ENCODE data around the gene PANK1. TPM values are rescaled to one million over a fixed set of nuclear protein-coding genes. Genes with fewer than 3 reads are reported as not detected.

Gene PANK1
- polyA plus RNA-seq, 2 of the 4 experiments (the other 2 are of a cell fraction) = 6.7 to 9.0 TPM

DNA sequence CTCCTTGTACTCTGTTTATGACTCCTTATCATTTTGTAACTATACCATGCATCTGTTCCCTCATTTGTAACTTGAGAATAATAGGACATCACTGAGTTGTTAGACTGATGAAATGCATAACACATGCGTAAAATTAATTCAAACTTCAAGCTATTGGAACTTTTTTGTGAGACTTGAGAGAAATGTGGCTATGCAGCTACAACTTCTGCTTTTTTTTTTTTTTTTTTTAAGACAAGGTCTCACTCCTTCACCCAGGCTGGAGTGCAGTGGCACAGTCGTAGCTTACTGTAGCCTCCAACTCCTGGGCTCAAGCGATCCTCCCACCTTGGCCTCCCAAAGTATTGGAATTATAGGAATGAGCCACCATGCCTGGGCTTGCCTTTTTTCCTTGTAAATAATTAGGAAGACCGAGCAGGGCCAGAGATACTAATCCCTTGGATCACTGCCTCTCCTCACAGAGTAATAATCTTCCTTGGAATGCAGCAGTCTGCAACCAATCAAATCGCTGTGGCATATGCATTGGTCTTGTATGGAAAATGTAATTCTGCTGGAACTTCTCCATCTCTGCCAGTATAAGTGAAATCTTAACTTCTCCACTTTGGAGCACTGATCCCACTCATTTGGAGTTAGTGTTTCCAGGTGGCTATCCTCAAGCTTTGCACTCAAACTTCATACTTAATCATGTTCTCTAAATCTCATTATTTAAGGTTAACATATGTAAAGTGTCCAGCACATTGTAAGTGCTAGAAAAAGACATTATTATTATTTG is 2.0 kb upstream of the PANK1 start:
- no peak for TF ChIP-seq NFE2L2 (conservative IDR thresholded peaks at IDR 0.05; ENCODE audit: low read length)
- TF ChIP-seq ESRRA (IDR thresholded peaks at IDR 0.05; ENCODE audit: borderline replicate concordance, low read length) = no peak
- TF ChIP-seq MYC (IDR thresholded peaks at IDR 0.05; ENCODE audit: borderline replicate concordance, low read length) = no peak
- TF ChIP-seq, protein P1, sequence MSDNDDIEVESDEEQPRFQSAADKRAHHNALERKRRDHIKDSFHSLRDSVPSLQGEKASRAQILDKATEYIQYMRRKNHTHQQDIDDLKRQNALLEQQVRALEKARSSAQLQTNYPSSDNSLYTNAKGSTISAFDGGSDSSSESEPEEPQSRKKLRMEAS (IDR thresholded peaks at IDR 0.05) = no peak
- TF ChIP-seq EHF (CRISPR knock-in tag; IDR thresholded peaks at IDR 0.05) = no peak
- WGBS (ENCODE audit: missing lambda C conversion rate) = 86% methylated on average over 5 of the region's 5 CpGs
- ChIA-PET POLR2A (interaction anchor here (1.1 kb wide), 1 partner anchor 54 kb away, joined by 3 read pairs; the partner anchor contains the start of gene KIF20B), CTCF (interaction anchor here (1.1 to 1.7 kb wide), 2 partner anchors 48 to 1211 kb away, joined by 3 read pairs; partner anchors contain the start of gene HTR7)
- ATAC-seq (no peak), FAIRE-seq (no peak), DNase-seq (ENCODE audit: low read depth in 1 of 2, low spot score in 1 of 2) (no peak)
- Histone ChIP-seq H3K4me1 (peaks cover 16% of the 10 kb centered on the region), H3K9me3 (no peaks in the 10 kb centered on the region; the same call in 2 of the 3 replicates), H3K4me2 (no peak overlapping the region), H3K4me3 (no peak overlapping the region), H3K27ac (no peak overlapping the region)

DNA sequence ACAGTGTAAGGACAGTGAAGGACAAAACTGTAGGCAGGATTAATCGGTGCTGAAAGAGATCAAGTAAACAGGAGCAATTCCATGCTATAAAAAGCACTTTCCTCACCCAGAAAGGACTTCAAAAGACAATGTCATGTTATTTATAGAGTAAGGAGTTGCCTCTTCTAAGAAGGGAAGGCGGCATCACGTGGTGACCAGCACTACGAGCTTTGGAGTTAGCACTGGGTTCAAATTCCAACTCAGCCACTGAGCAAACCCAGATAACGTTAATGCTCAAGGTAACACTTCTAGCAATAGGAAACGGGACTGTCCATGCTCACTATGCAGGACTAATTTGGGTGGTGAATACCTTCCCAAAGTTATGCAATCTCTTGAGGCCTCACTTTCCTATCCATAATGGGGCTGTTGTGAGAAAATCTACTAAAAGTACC is 715 bp upstream of the PANK1 start:
- FAIRE-seq = no peak
- ChIA-PET POLR2A (interaction anchor here (1.0 kb wide), 1 partner anchor 56 kb away, joined by 4 read pairs; the partner anchor contains the start of gene KIF20B), CTCF (interaction anchor here (1.1 kb wide), 1 partner anchor 1212 kb away, joined by 3 read pairs; the partner anchor contains the start of gene HTR7)
- peak overlapping the region; percentile 97 for H3K27ac ChIP-seq
- no peak for DNase-seq (ENCODE audit: low read depth in 1 of 2, low spot score in 1 of 2)
- peak overlapping the region; percentile 90 for H3K4me2 ChIP-seq
- H3K4me3 ChIP-seq = peak overlapping the region; percentile 77
- WGBS (ENCODE audit: missing lambda C conversion rate) = 60% methylated on average over 6 of the region's 6 CpGs
- ATAC-seq = no peak; a peak in 1 of 6 replicates
- H3K9me3 ChIP-seq = no peaks in the 10 kb centered on the region; the same call in 2 of the 3 replicates
- no peak for TF ChIP-seq JUN (IDR thresholded peaks at IDR 0.05)
- peak; percentile 27 to 37; a peak in 1 of 4 replicates for TF ChIP-seq CEBPB (IDR thresholded peaks at IDR 0.05)
- H3K4me1 ChIP-seq = peaks cover 16% of the 10 kb centered on the region

DNA sequence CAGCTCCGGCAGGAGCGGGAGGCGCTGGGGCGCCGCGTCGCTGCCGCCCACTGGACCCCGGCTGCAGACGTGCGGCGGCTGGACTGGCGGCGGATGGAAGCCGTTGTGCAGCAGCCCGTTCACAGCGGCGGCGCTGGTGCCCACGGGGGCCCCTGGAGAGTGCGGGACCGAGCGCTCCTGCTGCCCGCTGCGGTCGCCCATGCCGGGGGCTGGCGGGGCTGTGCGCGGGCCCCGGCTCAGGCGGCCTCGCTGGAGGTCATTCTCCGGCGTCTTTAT is 413 bp downstream of the PANK1 start:
- POLR2A ChIA-PET = no interaction called here
- FAIRE-seq = no peak
- Histone ChIP-seq H3K4me2 (peak overlapping the region; percentile 90), H3K4me3 (peak overlapping the region; percentile 77), H3K9me3 (no peaks in the 10 kb centered on the region; the same call in 2 of the 3 replicates), H3K4me1 (peaks cover 16% of the 10 kb centered on the region), H3K27ac (peak overlapping the region; percentile 97)
- peak in 1 of 2 experiments; percentile 27 for DNase-seq (ENCODE audit: low read depth in 1 of 2, low spot score in 1 of 2)
- WGBS (ENCODE audit: missing lambda C conversion rate) = 0% methylated on average over 17 of the region's 35 CpGs
- peak; percentile 72 to 75 for ATAC-seq
- CTCF ChIA-PET = interaction anchor here (1.5 kb wide), 1 partner anchor 19 kb away, joined by 5 read pairs; no protein-coding TSS in a partner anchor
- TF ChIP-seq EP300 (IDR thresholded peaks at IDR 0.05) = no peak
- no peak for TF ChIP-seq BHLHE40 (IDR thresholded peaks at IDR 0.05; ENCODE audit: low read depth, low read length)

DNA sequence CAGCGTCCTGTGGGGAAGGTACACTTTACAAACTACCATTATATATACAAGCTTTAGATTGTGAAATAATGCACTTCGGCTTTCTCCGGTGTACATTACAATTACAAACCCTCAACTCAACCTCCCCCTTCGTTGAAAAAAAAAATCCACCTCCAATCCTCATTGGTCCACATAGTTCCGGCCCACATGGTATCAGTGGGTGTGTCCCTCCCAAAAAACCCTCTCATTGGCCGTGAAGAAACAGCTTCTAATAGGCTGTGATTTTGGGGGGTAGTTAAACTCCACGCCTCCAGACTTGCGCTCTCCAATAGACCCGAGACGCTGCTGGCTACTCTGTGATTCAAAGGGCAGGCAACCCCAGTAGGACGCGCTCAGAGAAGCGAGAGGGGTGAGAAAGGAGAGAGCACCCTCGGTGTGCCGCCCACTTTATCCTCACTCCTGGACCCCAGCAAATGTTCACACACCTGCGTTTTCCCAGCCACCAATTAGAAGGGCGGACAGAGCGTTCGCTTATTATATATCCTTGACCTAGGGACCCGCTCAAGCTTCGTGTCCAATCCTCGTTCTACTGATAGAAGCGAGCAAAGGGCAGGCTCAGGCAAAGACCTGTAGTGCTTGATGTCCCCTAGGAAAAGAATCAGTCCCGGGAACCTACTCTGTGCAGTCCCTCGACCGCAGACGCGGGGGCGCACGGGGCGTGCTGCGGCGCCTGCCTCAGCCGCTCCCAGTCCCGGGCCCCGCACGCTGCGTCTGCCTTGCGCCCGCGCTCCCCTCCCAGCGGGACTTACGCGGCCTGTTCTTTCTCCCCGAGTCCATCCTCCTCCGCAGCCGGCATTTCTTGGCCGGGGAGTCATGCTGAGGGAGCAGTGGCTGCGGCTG is 991 bp downstream of the PANK1 start:
- under 1% methylated on average over 41 of the region's 49 CpGs for WGBS (ENCODE audit: missing lambda C conversion rate)
- peak; percentile 88 to 94 for ATAC-seq
- peak overlapping the region; percentile 77 for H3K4me3 ChIP-seq
- DNase-seq (ENCODE audit: low read depth in 1 of 2, low spot score in 1 of 2) = peak; percentile 95
- no peaks in the 10 kb centered on the region; the same call in 2 of the 3 replicates for H3K9me3 ChIP-seq
- peak overlapping the region; percentile 90 for H3K4me2 ChIP-seq
- ChIA-PET CTCF (interaction anchor here (0.7 to 1.5 kb wide), 3 partner anchors 18 to 64 kb away, joined by 4 to 5 read pairs (median 4); partner anchors contain the start of gene KIF20B), POLR2A (interaction anchor here (0.6 to 1.5 kb wide), 15 partner anchors 10 to 1219 kb away, joined by 3 to 38 read pairs (median 4); partner anchors contain the start of genes FAS, KIF20B and LIPA)
- H3K27ac ChIP-seq = peak overlapping the region; percentile 97
- FAIRE-seq = peak; percentile 70
- peaks cover 16% of the 10 kb centered on the region for H3K4me1 ChIP-seq
- TF ChIP-seq CEBPB (IDR thresholded peaks at IDR 0.05) (peak in 1 of 2 experiments; percentile 58; a peak in 2 of 4 replicates), FOSL2 (IDR thresholded peaks at IDR 0.05) (no peak), FOSL2 (CRISPR knock-in tag; IDR thresholded peaks at IDR 0.05) (no peak), RAD21 (conservative IDR thresholded peaks at IDR 0.05 in 1 of 2, IDR thresholded peaks at IDR 0.05 in 1 of 2) (no peak; a peak in 1 of 5 replicates), EP300 (IDR thresholded peaks at IDR 0.05) (no peak), PHF8 (IDR thresholded peaks at IDR 0.05; ENCODE audit: borderline replicate concordance, low read depth) (no peak), CBX8 (IDR thresholded peaks at IDR 0.05) (no peak), POLR2AphosphoS2 (conservative IDR thresholded peaks at IDR 0.05; ENCODE audit: low read length) (no peak), CHD2 (IDR thresholded peaks at IDR 0.05; ENCODE audit: low read length, partially characterized antibody) (no peak), KDM5A (IDR thresholded peaks at IDR 0.05) (no peak), ZNF302 (CRISPR knock-in tag; IDR thresholded peaks at IDR 0.05) (no peak), ZSCAN20 (CRISPR knock-in tag; IDR thresholded peaks at IDR 0.05) (no peak), MYC (IDR thresholded peaks at IDR 0.05; ENCODE audit: borderline replicate concordance, low read length) (peak; percentile 21; the same call in 1 of the 2 replicates), EHF (CRISPR knock-in tag; IDR thresholded peaks at IDR 0.05) (no peak), ZC3H11A (IDR thresholded peaks at IDR 0.05) (no peak), HOXB13 (CRISPR knock-in tag; IDR thresholded peaks at IDR 0.05; ENCODE audit: low read depth) (no peak)
- TF ChIP-seq, protein P2, sequence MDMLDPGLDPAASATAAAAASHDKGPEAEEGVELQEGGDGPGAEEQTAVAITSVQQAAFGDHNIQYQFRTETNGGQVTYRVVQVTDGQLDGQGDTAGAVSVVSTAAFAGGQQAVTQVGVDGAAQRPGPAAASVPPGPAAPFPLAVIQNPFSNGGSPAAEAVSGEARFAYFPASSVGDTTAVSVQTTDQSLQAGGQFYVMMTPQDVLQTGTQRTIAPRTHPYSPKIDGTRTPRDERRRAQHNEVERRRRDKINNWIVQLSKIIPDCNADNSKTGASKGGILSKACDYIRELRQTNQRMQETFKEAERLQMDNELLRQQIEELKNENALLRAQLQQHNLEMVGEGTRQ (IDR thresholded peaks at IDR 0.05) = peak; percentile 28; the same call in 1 of the 2 replicates
- TF ChIP-seq, protein P3, sequence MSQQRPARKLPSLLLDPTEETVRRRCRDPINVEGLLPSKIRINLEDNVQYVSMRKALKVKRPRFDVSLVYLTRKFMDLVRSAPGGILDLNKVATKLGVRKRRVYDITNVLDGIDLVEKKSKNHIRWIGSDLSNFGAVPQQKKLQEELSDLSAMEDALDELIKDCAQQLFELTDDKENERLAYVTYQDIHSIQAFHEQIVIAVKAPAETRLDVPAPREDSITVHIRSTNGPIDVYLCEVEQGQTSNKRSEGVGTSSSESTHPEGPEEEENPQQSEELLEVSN (IDR thresholded peaks at IDR 0.05; ENCODE audit: borderline replicate concordance, low read depth) = peak; percentile 55; the same call in 1 of the 2 replicates
- TF ChIP-seq, protein P4, sequence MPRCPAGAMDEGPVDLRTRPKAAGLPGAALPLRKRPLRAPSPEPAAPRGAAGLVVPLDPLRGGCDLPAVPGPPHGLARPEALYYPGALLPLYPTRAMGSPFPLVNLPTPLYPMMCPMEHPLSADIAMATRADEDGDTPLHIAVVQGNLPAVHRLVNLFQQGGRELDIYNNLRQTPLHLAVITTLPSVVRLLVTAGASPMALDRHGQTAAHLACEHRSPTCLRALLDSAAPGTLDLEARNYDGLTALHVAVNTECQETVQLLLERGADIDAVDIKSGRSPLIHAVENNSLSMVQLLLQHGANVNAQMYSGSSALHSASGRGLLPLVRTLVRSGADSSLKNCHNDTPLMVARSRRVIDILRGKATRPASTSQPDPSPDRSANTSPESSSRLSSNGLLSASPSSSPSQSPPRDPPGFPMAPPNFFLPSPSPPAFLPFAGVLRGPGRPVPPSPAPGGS (IDR thresholded peaks at IDR 0.05) = peak; percentile 91

Data from A549 (cell line).